GM19025 (cell line): ENCODE measurements around the gene ANKRD6.

Source experiments
- ATAC-seq: cut with Tn5 transposase; IDR thresholded peaks from one replicate; pipeline ENCODE4 v1.9.1; 2021; ENCODE audit warnings: mild to moderate bottlenecking, low read depth, moderate library complexity; ENCODE audit not compliant: unreplicated experiment

ANKRD6 gene

GRCh38 chr6:89555031-89555430 lies 122.1 kb downstream of the ANKRD6 start:
- no peak for ATAC-seq

GRCh38 chr6:89555806-89556205 lies 122.9 kb downstream of the ANKRD6 start:
- no peak for ATAC-seq

- no peak for ATAC-seq
Observed at GRCh38 chr6:89559487-89559886, 126.5 kb downstream of the ANKRD6 start.

- ATAC-seq, result no peak
Observed at GRCh38 chr6:89562093-89562973, 129.4 kb downstream of the ANKRD6 start.

GRCh38 chr6:89563866-89564265 lies 130.9 kb downstream of the ANKRD6 start:
- no peak for ATAC-seq

- ATAC-seq, result no peak
Observed at GRCh38 chr6:89564752-89565427, 131.9 kb downstream of the ANKRD6 start.

- no peak for ATAC-seq
Observed at GRCh38 chr6:89566008-89566800, 133.3 kb downstream of the ANKRD6 start.

GRCh38 chr6:89566930-89567629 lies 134.1 kb downstream of the ANKRD6 start:
- no peak for ATAC-seq

GRCh38 chr6:89567630-89568390 lies 134.9 kb downstream of the ANKRD6 start:
- ATAC-seq, result no peak

- no peak for ATAC-seq
Observed at GRCh38 chr6:89574910-89575561, 142.1 kb downstream of the ANKRD6 start.

GRCh38 chr6:89575562-89575960 lies 142.6 kb downstream of the ANKRD6 start:
- ATAC-seq, result no peak

- ATAC-seq, result no peak
Observed at GRCh38 chr6:89580997-89581666, 148.2 kb downstream of the ANKRD6 start.

GRCh38 chr6:89581689-89582088 lies 148.7 kb downstream of the ANKRD6 start:
- no peak for ATAC-seq

GRCh38 chr6:89582669-89583325 lies 149.8 kb downstream of the ANKRD6 start:
- no peak for ATAC-seq

- ATAC-seq, result no peak
Observed at GRCh38 chr6:89583559-89583958, 150.6 kb downstream of the ANKRD6 start.

GRCh38 chr6:89584539-89584938 lies 151.6 kb downstream of the ANKRD6 start:
- no peak for ATAC-seq

GRCh38 chr6:89585154-89585553 lies 152.2 kb downstream of the ANKRD6 start:
- no peak for ATAC-seq
